ENCODE data around the gene PPP6R2.
"Not testable (repeated sequence)": the region's sequence is repeated elsewhere in the genome, so short reads cannot be mapped to it uniquely, and the experiment has no call there.

PPP6R2 gene

DNA sequence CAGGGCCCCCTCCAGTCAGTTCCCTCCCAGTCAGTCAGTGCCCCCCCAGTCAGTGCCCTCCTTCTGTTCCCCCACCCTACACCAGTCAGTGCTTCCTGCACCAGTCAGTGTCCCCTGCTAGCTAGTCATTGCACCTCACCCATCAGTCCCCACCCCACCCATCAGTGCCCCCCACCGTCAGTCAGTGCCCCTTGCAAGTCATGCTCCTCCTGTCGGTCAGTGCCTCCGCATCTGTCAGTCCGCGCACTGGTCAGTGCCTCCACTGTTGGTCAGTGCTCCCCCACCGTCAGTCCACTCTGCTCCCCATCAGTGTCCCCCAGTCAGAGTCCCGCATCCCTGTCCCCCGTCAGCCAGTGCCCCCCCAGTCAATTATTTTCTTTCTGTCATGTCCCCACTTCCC lies 3.3 kb downstream of the PPP6R2 start:
- no peak for DNase-seq

DNA sequence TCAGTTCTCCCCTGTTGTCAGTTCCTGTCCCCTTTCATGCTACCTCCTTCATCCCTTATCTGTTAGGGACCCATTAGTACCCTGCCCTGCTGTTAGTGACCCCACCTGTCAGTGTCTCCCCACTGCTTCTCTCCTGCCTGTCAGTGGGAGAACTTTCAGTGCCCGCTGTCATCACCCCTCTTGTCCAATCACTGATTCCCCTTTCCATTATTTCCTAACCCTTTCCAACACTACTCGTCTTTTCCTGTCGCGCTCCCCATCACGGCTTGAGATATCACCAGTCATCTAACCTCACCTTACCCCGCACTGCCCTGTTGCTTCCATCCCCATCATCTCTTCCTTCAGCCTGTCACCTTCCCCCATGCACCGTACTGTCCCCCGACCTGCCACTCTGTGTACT lies 4.0 kb downstream of the PPP6R2 start:
- DNase-seq: no peak

DNA sequence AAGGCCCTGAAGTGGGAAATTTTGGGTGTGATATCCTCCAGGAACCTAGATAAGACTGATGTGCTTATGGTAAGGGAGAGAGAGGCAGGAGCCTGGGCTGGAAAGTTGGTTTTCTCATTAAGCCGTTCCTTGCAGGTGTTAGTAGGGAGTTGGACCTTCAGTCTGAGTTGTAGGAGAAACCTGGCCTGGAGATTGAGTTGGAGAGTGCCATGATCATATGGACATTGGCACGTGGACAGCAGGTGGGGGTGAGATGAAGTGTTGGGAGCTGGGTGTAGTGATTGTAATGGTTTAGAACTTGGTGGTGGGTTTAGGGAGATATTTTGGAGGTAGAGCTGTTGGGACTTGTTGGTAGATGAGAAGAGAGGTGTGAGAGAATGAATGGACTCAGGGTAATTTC lies 4.9 kb downstream of the PPP6R2 start:
- DNase-seq: no peak

DNA sequence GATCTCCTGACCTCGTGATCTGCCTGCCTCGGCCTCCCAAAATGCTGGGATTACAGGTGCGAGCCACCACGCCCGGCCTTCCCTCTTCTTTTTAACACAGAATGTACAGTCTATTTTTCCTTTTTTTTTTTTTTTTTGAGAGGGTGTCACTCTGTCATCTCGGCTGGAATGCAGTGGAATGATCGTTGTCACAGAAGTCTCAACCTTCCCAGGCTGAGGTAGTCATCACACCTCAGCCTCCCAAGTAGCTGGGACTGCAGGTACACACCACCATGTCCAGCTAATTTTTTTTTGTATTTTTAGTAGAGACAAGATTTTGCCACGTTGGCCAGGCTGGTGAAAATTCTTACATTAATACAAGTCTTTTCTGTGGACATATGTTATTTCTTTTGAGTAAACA lies 13.1 kb downstream of the PPP6R2 start:
- no peak for DNase-seq

DNA sequence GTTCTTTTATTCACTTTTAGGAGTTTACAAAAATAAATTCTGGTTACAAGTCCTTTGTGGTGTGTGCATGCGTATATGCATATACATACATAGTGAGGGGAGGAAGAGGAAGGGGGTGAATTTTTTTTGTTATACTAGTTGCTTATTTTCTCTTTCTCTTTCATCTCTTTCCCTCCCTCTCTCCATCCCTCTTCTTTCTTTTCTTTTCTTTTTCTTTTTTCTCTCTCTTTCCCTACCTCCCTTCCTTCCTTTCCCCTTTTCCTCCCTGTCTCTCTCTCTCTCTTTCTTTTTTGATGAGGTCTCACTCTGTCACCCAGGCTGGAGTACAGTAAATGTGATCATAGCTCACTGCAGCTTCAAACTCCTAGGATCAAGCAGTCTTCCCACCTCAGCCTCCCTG lies 14.1 kb downstream of the PPP6R2 start:
- no peak for DNase-seq

DNA sequence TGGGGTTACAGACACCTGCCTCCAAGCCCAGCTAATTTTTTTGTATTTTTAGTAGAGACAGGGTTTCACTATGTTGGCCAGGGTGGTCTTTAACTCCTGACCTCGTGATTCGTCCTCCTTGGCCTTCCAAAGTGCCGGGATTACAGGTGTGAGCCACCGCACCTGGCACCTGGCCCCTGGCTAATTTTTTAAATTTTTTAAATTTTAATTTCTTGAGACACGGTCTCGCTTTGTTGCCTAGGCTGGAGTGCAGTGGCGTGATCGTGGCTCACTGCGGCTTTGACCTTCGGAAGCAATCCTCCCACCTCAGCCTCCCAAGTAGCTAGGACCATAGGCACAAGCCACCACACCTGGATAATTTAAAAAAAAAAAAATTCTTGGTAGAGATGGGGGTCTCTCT lies 14.6 kb downstream of the PPP6R2 start:
- no peak for DNase-seq

DNA sequence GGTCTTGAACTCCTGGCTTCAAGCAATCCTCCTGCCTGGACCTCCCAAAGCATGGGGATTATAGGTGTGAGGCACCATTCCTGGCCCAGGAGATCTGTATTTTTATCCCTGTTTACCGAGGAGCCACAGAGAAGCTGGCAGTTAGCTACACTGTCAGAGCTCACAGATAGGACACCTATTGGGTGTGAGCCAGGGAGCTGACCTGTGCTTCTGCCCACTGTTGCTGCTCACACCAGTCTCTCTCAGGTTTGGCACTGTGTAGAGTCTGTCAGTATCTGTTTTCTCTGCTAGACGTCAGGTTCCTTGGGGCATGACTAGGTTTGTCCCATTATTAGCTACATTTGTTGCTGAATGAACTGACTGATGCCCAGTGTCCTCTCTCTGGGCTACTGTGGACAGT lies 17.5 kb downstream of the PPP6R2 start:
- DNase-seq: no peak

DNA sequence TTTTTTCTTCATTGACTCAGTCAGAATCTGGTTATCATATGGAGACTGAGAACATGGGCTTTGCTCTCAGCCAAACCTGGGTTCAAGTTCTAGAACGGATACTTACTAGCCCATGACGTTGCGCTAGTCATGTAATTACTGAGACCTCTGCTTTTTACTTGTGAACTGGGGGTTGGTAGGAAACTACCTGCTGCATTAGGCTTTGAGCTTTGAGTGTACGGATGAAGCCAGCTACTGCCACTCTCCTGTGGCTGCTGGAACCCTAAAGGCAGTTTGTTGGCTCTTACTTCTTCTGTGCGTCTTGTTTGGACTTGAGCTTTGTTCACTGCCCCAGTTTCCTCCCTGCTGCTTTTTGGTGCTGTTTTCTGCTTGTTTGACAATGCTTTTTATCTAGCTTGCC lies 18.1 kb downstream of the PPP6R2 start:
- no peak for DNase-seq

DNA sequence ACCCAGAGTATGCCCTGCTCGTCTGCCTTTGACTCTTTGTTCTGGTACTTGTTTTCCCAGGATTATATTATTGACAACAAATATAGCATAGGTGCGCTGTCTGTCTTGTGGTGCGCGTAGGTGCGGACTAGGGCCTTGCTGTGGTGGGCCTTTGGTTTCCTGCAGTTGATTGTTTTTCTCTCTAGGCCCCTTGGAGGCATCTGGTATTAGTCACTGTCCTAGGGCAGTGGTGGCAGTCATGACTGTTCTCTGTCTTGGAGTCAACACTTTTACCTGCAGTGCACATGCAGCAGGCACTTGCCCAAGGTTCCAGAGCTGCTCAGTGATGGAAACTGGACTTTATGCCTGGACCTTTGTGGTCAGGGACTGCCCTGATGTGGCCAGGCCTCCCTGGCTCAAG lies 18.6 kb downstream of the PPP6R2 start:
- DNase-seq: no peak

DNA sequence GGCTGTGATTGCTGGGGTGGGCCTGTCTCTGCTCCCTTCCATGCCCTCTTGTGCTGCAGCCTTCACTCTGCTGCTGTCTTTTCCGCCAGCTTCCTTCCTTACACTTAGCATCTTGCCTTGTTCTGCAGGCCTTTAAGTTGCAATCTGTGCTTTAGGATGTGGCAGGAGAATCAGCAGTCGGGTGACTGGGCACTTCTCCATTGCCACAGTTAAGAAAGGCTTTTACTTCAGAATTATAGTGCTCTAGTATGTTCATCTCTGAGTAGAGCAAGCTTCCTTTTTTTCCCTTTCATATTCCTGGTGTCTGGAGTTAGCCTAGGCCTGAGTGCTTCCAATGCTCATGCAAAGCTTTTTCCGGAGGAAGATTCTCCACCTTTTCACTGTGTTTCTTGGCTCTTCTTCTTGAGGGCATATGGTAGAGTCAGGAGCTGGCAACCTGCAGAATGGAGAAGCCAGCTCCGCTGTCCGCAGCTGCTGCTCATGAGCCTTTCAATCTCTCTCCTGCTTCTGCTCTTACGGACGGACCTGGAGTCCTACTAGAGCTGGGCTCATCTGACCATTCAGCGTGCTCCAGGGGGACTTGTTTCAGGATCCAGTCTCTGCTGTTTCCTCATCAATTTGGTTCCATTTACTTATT lies 20.2 kb downstream of the PPP6R2 start:
- no peak for DNase-seq

DNA sequence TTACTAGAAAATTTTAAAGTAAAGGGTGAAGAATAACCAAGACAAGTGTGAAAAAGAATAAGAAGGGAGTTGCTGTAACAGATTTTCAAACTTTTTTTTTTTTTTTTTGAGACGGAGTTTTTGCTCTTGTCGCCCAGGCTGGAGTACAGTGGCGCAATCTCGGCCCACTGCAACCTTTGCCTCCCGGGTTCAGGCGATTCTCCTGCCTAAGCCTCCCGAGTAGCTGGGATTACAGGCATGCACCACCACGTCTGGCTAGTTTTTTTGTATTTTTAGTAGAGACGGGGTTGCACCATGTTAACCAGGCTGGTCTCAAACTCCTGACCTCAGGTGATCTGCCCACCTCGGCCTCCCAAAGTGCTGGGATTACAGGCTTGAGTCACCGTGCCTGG lies 20.7 kb downstream of the PPP6R2 start:
- not testable (repeated sequence) for DNase-seq

DNA sequence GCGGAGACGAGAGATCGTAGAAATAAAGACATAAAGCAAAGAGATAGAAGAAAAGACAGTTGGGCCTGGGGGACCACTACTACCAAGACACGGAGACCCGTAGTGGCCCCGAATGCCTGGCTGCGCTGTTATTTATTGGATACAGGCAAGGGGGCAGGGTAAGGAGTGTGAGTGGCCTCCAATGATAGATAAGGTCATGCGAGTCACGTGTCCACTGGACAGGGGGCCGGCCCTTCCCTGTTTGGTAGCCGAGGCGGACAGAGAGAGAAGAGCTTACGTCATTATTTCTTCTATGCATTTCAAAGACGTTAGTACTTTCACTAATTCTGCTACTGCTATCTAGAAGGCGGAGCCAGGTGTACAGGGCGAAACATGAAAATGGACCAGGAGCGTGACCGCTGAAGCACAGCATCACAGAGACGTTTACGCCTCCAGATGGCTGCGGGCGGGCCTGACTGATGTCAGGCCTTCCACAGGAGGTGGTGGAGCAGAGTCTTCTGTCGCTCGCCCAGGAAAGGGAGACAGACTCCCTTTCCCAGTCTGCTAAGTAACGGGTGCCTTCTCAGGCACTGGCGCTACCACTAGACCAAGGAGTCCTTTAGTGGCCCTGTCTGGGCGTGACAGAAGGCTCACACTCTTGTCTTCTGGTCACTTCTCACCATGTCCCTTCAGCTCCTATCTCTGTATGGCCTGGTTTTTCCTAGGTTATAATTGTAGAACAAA lies 24.8 kb downstream of the PPP6R2 start:
- no peak for DNase-seq

DNA sequence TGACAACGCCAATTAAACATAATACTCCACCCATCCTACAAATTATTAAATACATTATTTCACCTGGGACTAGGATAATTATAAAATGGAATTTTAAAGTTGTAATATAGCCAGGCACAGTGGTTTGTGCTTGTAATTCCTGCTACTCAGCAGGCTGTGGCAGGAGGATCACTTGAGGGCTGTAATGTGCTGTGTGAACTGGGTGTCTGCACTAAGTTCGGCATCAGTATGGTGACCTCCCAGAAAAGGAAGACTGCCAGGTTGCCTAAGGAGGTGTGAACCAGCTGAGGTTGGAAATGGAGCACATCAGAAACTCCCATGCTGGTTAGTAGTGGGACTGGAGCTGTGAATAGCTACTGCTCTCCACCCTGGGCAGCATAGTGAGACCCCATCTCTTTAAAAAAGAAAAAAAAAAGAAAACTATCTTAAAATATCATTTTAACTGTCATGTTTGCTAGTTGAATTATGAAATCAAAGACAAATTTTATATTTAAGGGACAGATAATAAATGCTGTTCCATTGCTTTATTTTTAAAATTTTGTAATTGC lies 28.0 kb downstream of the PPP6R2 start:
- DNase-seq: no peak

DNA sequence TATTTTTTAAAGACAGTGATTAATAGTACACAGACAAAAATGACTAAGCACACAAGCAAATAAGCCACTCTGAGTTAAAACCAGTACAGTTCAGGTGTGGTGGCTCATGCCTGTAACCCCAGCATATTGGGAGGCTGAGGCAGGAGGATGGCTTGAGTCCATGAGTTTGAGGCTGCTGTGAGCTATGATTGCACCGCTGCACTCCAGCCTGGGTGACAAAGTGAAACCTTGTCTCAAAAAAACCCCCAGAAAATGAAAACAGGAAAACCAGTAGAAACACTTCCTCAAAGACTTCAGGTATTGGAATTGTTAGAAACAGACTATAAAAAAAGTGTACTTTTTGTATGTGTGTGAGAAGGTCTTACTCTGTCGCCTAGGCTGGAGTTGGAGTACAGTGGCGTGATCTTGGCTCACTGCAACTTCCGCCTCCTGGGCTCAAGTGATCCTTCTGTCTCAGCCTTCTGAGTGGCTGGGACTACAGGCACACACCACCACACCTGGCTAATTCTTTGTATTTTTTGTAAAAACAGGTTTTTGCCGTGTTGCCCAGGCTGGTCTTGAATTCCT lies 33.0 kb downstream of the PPP6R2 start:
- no peak for DNase-seq

DNA sequence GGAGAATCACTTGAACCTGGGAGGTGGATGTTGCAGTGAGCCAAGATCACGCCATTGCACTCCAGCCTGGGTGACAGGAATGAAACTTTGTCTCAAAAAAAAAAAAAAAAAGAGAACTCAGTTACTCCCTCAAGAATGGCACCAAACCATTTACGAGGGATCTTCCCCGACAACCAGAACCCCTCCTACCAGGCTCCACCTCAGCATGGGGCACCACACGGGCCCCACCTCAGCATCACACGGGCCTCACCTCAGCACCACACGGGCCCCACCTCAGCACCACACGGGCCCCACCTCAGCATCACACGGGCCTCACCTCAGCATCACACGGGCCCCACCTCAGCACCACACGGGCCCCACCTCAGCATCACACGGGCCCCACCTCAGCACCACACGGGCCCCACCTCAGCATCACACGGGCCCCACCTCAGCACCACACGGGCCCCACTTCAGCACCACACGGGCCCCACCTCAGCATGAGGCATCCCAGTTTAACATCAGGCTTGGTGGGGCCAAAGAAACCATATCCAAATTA lies 38.0 kb downstream of the PPP6R2 start:
- DNase-seq: not testable (repeated sequence)

DNA sequence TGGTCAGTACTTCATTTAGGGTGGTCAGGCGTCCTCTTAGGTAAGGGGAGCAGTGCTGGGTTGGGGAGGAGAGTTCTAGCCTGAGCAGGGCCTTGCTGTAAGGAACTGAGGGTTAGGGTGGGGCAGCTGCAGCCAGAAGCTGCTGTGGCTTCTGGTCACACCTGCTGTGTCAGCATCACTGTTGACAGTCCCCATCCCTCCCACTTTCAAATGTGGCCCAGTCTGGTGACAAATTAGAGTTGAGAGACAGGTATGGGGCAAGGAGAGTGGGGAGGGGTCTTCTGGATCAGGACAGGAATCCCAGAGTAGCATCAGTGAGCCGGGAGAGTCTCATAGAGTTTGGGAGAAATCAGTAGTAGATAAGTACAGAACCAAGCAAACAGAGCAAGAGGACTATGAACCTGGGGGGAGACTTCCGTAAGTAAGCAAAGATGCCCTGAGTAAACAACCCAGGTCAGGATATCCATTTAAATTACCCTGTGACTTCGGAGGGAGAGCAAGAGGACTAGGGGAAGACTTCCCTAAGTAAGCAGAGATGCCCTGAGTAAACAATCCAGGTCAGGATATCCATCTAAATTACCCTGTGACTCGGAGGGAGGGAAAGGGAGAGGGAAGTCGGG lies 53.7 kb downstream of the PPP6R2 start:
- no peak for DNase-seq

DNA sequence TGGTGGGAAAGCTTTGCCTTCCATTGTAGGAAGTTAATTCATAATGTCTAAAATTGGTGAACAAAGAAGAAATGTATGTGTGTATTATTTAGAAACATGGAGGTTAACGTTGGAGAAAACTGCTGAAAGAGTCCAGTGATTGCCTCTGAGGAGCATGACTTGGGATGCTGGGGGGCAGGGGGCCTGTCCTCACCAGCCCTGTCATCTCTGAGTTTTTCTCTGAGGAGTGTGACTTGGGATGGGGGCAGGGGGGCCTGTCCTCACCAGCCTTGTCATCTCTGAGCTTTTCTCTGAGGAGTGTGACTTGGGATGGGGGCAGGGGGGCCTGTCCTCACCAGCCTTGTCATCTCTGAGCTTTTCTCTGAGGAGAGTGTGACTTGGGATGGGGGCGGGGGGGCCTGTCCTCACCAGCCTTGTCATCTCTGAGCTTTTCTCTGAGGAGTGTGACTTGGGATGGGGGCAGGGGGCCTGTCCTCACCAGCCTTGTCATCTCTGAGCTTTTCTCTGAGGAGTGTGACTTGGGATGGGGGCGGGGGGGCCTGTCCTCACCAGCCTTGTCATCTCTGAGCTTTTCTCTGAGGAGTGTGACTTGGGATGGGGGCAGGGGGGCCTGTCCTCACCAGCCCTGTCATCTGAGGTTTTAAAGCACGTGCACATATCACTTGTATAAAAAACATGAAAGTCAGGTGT lies 54.4 kb downstream of the PPP6R2 start:
- not testable (repeated sequence) for DNase-seq

DNA sequence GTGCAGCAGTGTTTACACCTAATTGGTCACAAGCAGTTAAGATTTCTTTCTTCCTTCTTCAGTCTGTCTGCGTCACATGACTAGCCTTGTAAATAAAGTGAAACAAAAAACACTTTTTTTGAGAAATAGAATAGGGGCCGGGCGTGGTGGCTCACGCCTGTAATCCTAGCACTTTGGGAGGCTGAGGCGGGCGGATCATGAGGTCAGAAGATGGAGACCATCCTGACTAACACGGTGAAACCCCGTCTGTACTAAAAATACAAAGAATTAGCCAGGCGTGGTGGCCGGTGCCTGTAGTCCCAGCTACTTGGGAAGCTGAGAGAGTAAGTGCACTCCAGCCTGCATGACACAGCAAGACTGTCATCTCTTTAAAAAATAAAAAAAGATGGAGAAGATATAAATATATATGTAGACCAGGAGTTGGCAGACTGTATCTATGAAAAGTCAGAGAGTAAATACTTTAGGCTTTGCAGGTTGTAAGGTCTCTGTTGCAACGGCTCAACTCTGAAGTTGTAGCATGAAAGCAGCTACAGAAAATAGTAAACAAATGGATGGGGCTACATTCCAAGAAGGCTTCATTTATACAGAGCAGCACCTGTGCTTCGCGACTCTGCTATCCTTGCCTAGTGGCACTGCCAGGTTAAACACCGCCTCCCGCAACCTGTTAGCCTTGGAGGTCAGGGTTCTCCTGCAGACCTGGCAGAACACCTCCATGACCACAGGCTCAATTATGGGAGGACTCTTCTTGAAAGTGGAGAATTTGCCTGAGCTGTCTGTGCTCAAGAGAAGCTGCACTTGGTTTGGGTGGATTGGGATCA lies 55.9 kb downstream of the PPP6R2 start:
- no peak for DNase-seq

DNA sequence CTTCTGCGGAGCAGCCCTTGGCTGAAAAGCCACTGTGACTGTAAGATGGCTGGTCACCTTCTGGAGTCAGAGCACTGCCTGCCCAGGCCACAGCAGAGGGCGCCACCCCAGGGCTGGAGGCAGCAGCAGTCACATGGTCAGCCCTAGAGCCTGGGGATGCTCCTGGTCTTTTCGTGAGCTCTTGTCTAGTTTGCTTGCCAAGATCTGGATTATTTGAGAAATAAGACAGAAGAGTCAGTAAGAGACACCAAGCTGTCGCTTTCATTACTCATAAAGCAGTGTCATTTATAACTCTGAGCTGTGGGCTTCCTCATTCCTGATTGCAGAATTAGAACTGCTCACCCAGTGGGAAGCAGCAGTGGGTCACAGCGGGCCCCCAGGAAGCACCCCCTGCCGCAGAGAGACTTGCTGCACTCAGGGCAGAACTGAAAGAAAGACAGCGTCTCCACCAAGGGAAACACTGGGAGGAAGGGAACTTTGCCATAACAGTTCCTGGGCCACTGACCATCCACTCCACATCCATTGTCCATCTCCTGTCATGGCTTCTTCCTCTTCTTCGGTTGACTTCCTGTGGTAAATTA lies 56.7 kb downstream of the PPP6R2 start:
- no peak for DNase-seq

DNA sequence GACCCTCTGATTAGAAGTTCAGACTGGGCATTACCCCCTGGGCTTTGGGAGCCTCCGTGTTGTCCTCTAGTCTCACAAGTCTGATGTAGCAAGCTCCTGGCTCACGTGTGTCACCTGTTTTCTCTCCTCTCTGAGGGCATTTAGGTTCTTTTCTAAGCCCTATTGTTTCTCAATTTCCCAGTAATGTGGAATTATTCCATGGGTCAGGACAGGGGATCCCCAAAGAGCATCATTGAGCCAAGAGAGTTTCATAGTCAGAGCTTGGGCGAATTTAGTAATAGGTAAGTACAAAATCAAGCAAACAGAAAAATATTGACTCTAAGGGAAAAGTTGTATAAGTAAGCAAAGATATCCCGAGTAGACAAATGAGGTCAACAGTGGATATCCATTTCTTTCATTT lies 57.3 kb downstream of the PPP6R2 start:
- no peak for DNase-seq

DNA sequence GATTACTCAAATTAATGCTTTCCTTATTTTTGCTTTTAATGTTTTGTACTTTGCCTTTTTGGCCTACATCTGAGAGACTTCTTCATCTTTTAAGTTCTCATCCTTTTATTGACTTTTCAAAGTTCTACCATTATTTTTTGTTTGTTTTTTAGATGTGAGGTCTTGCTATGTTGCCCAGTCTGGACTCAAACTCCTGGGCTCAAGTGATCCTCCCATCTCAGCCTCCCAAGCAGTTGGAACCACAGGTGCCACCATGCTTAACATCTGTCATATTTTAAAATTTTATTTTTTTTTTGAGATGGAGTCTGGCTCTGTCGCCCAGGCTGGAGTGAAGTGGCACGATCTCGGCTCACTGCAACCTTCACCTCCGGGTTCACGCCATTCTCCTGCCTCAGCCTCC lies 57.8 kb downstream of the PPP6R2 start:
- no peak for DNase-seq

DNA sequence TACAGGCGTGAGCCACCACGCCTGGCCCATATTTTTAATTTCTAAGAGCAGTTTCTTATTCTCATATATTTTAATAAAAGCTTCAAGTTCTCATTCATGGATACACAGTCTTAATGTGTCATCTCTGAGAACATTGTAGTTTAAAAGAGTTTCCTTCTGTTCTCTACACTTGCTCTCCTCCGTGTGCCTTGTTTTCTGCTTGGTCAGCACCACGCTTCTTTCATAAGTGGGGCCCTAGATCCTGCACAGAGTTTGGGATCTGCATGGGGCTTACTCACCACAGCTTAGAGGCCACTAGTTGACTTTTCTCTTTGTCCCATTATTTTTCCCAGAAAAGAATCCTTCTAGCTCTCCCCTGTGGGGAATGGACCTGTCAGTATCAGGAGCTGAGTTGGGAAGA lies 58.8 kb downstream of the PPP6R2 start:
- no peak for DNase-seq
